K562 (cell line): ENCODE results near the gene IQSEC3. TPM values are rescaled to one million over a fixed set of nuclear protein-coding genes. Genes with fewer than 3 reads are reported as not detected.

Experiments used
- ATAC-seq: fragments of 200-7000 bp; cut with Tn5 transposase; 3 replicates; pipeline ENCODE4 v1.9.1; 2020; ENCODE audit warnings: moderate library complexity
- BruUV-seq: library from RNA; stranded (reverse); fragments of 400-500 nt; replicated peaks from 2 replicates; lab custom pipeline; 2021; lab: Mats Ljungman, UMichigan
- CTCF ChIA-PET: fragments of 300-600 bp; formaldehyde crosslinking; extraction: SDS; loops from one replicate; lab custom pipeline; 2021; ENCODE audit warnings: low intra/inter-chr PET ratio; lab: Yijun Ruan, JAX
- POLR2A ChIA-PET: fragments of 300-600, 350-650 bp; sonication (Branson Sonifier 250); formaldehyde crosslinking; extraction: SDS; loops from one replicate; lab custom pipeline; 2021; ENCODE audit warnings: antibody characterized with exemption, inconsistent platforms; lab: Yijun Ruan, JAX
- DNase-seq, 4 experiments: peaks; one replicate each; pipeline versions ENCODE4 v3.0.0 to v3.0.0-alpha.2; 2011 to 2018; ENCODE audit warnings: low spot score in 3 of 4, mixed read lengths in 3 of 4; ENCODE audit errors: extremely low read depth in 1 of 4
- FAIRE-seq: peaks from 2 replicates; lab custom pipeline; 2011; peaks lifted over from hg19 to GRCh38; lab: Jason Lieb, UNC
- H2AFZ ChIP-seq: 2 replicates; pipeline ENCODE4 v1.6.0; 2011; ENCODE audit warnings: low read depth, low read length, control low read depth, inconsistent platforms
- H3K27ac ChIP-seq: fragments of 200-600 bp; 3 replicates; pipeline ENCODE4 v1.8.0; 2011; ENCODE audit warnings: low read depth, mild to moderate bottlenecking, control low read depth, inconsistent platforms, low read length, moderate library complexity, mixed read lengths; ENCODE audit errors: extremely low read depth
- H3K27me3 ChIP-seq, 2 experiments: fragments of 300-600 bp in 1 of 2; 2 replicates in 1 of 2; 3 replicates in 1 of 2; pipeline versions ENCODE4 v1.6.0 to v1.8.0; 2011; ENCODE audit warnings: inconsistent platforms in 2 of 2, low read length in 2 of 2, mild to moderate bottlenecking in 1 of 2, mixed read lengths in 1 of 2, moderate library complexity in 1 of 2; ENCODE audit not compliant: control insufficient read depth in 2 of 2, insufficient read depth in 2 of 2
- H3K36me3 ChIP-seq: fragments of 300-600 bp; 3 replicates; pipeline ENCODE4 v1.8.0; 2011; ENCODE audit warnings: mild to moderate bottlenecking, low read length, inconsistent platforms; ENCODE audit not compliant: control insufficient read depth, insufficient read depth
- H3K4me1 ChIP-seq, 2 experiments: fragments of 200-600 bp in 1 of 2; replicated peaks in 1 of 2; 2 replicates in 1 of 2; 3 replicates in 1 of 2; pipeline versions ENCODE4 v1.5.1 to v1.8.0; 2011; ENCODE audit warnings: inconsistent platforms in 2 of 2, low read length in 2 of 2, mild to moderate bottlenecking in 1 of 2, mixed read lengths in 1 of 2, moderate library complexity in 1 of 2; ENCODE audit not compliant: control insufficient read depth in 2 of 2, insufficient read depth in 2 of 2
- H3K4me2 ChIP-seq: 2 replicates; pipeline ENCODE4 v1.6.1; 2011; ENCODE audit warnings: low read length, control low read depth, inconsistent platforms, mixed read lengths; ENCODE audit not compliant: insufficient read depth
- H3K4me3 ChIP-seq: fragments of 200-600 bp; sonication (generic), shearing (Covaris generic); 2 replicates; pipeline ENCODE4 v1.5.1; 2016; ENCODE audit warnings: control low read depth, inconsistent platforms
- H3K79me2 ChIP-seq: fragments of 200-600 bp; 3 replicates; pipeline ENCODE4 v1.8.0; 2011; ENCODE audit warnings: low read length, inconsistent platforms; ENCODE audit not compliant: control insufficient read depth, insufficient read depth
- H3K9ac ChIP-seq, 2 experiments: 2 replicates each; pipeline versions ENCODE4 v1.6.0 to v1.6.1; 2011; ENCODE audit warnings: low read depth in 2 of 2, low read length in 2 of 2, control low read depth in 1 of 2, inconsistent platforms in 1 of 2, mild to moderate bottlenecking in 1 of 2, mixed read lengths in 1 of 2; ENCODE audit not compliant: insufficient read depth in 1 of 2
- H3K9me1 ChIP-seq: one replicate; pipeline ENCODE4 v1.6.0; 2011; ENCODE audit warnings: inconsistent platforms, mild to moderate bottlenecking, low read length, moderate library complexity; ENCODE audit not compliant: control insufficient read depth, insufficient read depth
- H3K9me3 ChIP-seq: replicated peaks from 2 replicates; pipeline ENCODE4 v1.5.1; 2011; ENCODE audit warnings: low read depth, low read length, inconsistent platforms; ENCODE audit not compliant: control insufficient read depth, insufficient read depth
- H4K20me1 ChIP-seq: replicated peaks from 2 replicates; pipeline ENCODE4 v1.6.1; 2011; ENCODE audit warnings: low read length, inconsistent platforms, mixed read lengths; ENCODE audit not compliant: control insufficient read depth, insufficient read depth
- BHLHE40 ChIP-seq: IDR thresholded peaks from 2 replicates; pipeline ENCODE4 v1.6.1; 2011; ENCODE audit warnings: low read length, improper control_type of control experiment
- DMBX1 ChIP-seq: fragments of 250-450 bp; sonication (Bioruptor Pico); IDR thresholded peaks from 2 replicates; pipeline ENCODE4 v1.8.0; 2022; ENCODE audit warnings: inconsistent platforms, mild to moderate bottlenecking, moderate library complexity, borderline replicate concordance
- RBM39 ChIP-seq: fragments of 200-400 bp; formaldehyde crosslinking; optimal IDR thresholded peaks from 2 replicates; pipeline ENCODE3; 2018; ENCODE audit warnings: low read depth, low read length
- ZNF12 ChIP-seq: sonication (generic); formaldehyde crosslinking; IDR thresholded peaks from 2 replicates; pipeline ENCODE4 v1.4.0; 2020; ENCODE audit warnings: mild to moderate bottlenecking, missing genetic modification reagents
- ZNF232 ChIP-seq: sonication (generic); formaldehyde crosslinking; IDR thresholded peaks from 2 replicates; pipeline ENCODE4 v1.8.0; 2022; ENCODE audit warnings: mild to moderate bottlenecking, missing genetic modification reagents
- WGBS: fragments of 100-300 bp; shearing (Covaris generic); methylation state at CpG from one replicate; pipeline ENCODE4 v1.1.6; 2016; ENCODE audit warnings: low coverage, mixed read lengths; ENCODE audit not compliant: insufficient coverage; ENCODE audit errors: missing lambda C conversion rate; 5-methylcytosine and 5-hydroxymethylcytosine counted together
- in situ Hi-C: fragments of 300-500 bp; cut with MboI; formaldehyde crosslinking; loops from 4 replicates; pipeline ENCODE4 v1.15.0; 2018; ENCODE audit warnings: inconsistent platforms, mixed read lengths
- intact Hi-C: fragments of 100-400 bp; cut with micrococcal nuclease; formaldehyde crosslinking; loops from 2 replicates; pipeline ENCODE4 v1.14.2; 2022
- polyA plus RNA-seq, 8 experiments: library from polyadenylated mRNA; depleted of rRNA in 4 of 8; stranded (reverse) in 5 of 8; unstranded in 3 of 8; fragments of >200 nt; fragmentation: Nextera tagmentation in 2 of 8; fragmentation: Illumina TruSeq in 1 of 8; extraction: Ambion mirVana in 2 of 8; extraction: Trizol in 1 of 8; gene quantifications; 2 replicates each; pipeline versions ENCODE4 v1.2.1 to v1.2.3, GENCODE V29; 2011 to 2014; ENCODE audit warnings: inconsistent platforms in 1 of 8, missing spikeins in 1 of 8
- total RNA-seq, 7 experiments: library from RNA; depleted of rRNA in 6 of 7; stranded (reverse); fragments of >200 nt in 6 of 7; fragmentation: Illumina TruSeq in 2 of 7; extraction: Trizol in 2 of 7; gene quantifications; 2 replicates each; pipeline versions ENCODE4 v1.2.1 to v1.2.3, GENCODE V29; 2011 to 2021; ENCODE audit warnings: low replicate concordance in 1 of 7
- TF ChIP-seq, protein P1 (sequence below): fragments of 450-650 bp; IDR thresholded peaks from 2 replicates; pipeline ENCODE4 v1.6.1; 2016; ENCODE audit warnings: borderline replicate concordance

The IQSEC3 gene
- total and polyA plus RNA-seq, 9 of the 15 experiments (the other 6 are each of a cell fraction or from before 2014, with no cell fraction given), result under 0.01 to 0.25 (median 0.08) TPM; not detected in 3

DNA sequence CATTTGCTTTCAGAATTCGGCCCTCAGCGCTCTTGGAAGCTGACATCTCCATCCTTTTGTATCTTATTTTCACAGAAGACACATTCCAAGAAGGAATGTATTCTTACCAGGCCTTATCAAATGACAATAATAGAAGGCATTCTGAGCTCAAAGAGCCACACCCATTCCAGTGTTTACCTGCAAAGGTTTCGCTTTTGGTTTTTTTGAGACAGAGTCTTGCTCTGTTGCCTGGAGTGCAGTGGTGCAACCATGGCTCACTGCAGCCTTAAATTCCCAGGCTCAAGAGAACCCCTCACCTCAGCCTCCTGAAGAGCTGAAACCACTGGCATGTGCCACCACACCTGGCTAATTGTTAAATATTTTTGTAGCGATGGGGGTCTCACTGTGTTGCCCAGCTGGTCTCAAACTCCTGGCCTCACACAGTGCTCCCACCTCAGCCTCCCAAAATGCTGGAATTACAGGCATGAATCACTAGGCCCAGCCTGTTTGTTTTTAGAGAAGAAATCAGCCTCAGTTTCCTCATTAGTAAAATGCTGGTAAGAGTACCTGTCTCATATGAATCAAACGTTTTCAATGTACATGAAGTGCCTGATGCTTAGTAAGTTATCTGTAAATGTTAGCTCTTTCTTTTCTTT, 78.2 kb downstream of the IQSEC3 start (continued):
- TF ChIP-seq, protein P1, sequence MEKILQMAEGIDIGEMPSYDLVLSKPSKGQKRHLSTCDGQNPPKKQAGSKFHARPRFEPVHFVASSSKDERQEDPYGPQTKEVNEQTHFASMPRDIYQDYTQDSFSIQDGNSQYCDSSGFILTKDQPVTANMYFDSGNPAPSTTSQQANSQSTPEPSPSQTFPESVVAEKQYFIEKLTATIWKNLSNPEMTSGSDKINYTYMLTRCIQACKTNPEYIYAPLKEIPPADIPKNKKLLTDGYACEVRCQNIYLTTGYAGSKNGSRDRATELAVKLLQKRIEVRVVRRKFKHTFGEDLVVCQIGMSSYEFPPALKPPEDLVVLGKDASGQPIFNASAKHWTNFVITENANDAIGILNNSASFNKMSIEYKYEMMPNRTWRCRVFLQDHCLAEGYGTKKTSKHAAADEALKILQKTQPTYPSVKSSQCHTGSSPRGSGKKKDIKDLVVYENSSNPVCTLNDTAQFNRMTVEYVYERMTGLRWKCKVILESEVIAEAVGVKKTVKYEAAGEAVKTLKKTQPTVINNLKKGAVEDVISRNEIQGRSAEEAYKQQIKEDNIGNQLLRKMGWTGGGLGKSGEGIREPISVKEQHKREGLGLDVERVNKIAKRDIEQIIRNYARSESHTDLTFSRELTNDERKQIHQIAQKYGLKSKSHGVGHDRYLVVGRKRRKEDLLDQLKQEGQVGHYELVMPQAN, result no peak

DNA sequence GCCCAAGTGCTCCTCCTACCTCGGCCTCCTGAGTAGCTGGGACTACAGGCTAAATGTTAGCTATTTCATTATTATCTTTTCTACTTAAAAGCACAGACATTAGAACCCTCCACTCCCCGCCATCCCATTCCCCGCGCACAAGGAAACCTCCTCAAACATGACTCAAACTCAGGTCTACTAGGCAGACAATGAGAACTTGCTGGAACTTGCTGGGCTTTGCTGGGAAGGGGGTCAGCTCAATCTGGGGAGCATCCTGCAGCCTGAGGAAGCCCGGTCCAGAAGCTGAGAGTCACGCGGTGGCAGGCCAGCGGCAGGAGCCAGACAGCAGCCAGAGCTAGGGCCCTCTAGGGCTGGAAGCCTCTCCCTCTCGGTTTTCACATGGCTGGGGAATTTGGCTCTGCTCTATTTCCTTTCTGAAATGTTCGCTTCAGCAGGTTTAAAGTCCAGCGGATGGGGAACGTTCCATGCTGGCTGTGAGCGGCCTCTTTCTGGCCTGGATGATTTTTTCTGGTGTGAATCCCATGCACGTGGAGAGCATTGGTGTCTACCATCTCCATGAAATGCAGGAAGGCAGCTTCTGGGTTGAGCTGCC, 78.9 kb downstream of the IQSEC3 start:
- H2AFZ ChIP-seq, result no peak overlapping the region
- FAIRE-seq, result no peak
- POLR2A ChIA-PET, result no interaction called here
- peaks cover 11 to 57% of the 10 kb centered on the region in 2 experiments for H3K27me3 ChIP-seq
- no peak for TF ChIP-seq RBM39
- TF ChIP-seq DMBX1, result no peak
- TF ChIP-seq ZNF232 (CRISPR knock-in tag), result no peak
- no peak for TF ChIP-seq ZNF12 (CRISPR knock-in tag)
- TF ChIP-seq BHLHE40, result no peak
- TF ChIP-seq, all 486 proteins: peak for 0
- intact Hi-C loops (no loop called here), in situ Hi-C loops (no loop called here)
- H3K79me2 ChIP-seq, result no peaks in the 10 kb centered on the region
- H3K36me3 ChIP-seq, result no peaks in the 10 kb centered on the region
- no peaks in the 10 kb centered on the region; a peak in 1 of 5 replicates for H3K4me1 ChIP-seq
- H3K9ac ChIP-seq, result no peak overlapping the region
- no peak overlapping the region for H3K4me2 ChIP-seq
- 24% methylated on average over 13 of the region's 14 CpGs for WGBS
- no peaks in the 10 kb centered on the region for H3K9me3 ChIP-seq
- ATAC-seq (no peak), DNase-seq (no peak)
- no peak overlapping the region for H3K4me3 ChIP-seq
- no peak overlapping the region for H3K27ac ChIP-seq
- BruUV-seq, result no TSS peak
- CTCF ChIA-PET, result no interaction called here
- H4K20me1 ChIP-seq, result no peaks in the 10 kb centered on the region
- H3K9me1 ChIP-seq, result no peaks in the 10 kb centered on the region
